KBM-7 (cell line): ENCODE data around the gene ABL1.

Source experiments
- DNase-seq: peaks from one replicate; pipeline ENCODE4 v3.0.0-alpha.2; 2015
- in situ Hi-C: fragments of 300-500 bp; cut with MboI; formaldehyde crosslinking; loops from 2 replicates; pipeline ENCODE4 v1.14.3; 2020; ENCODE audit warnings: low sequenced_read_pairs, low pct_unique_long_range_greater_than_20kb, mixed read lengths

Gene ABL1

GRCh38 chr9:130897105-130897751 is 62.2 kb downstream of the ABL1 start:
- in situ Hi-C loops: no loop called here
- DNase-seq: no peak

- no peak for DNase-seq
- in situ Hi-C loops: no loop called here
Observed at GRCh38 chr9:130897848-130898551, 62.9 kb downstream of the ABL1 start.

- DNase-seq: no peak
- in situ Hi-C loops: no loop called here
Observed at GRCh38 chr9:130898552-130898852, 63.4 kb downstream of the ABL1 start.

- DNase-seq: no peak
- in situ Hi-C loops: no loop called here
Observed at GRCh38 chr9:130899051-130899748, 64.1 kb downstream of the ABL1 start.

GRCh38 chr9:130900701-130901497 is 65.8 kb downstream of the ABL1 start:
- DNase-seq: no peak
- in situ Hi-C loops: no loop called here

GRCh38 chr9:130901498-130902203 is 66.6 kb downstream of the ABL1 start:
- no peak for DNase-seq
- in situ Hi-C loops: no loop called here

- DNase-seq: no peak
- in situ Hi-C loops: no loop called here
Observed at GRCh38 chr9:130902204-130903185, 67.4 kb downstream of the ABL1 start.

- no peak for DNase-seq
- in situ Hi-C loops: no loop called here
Observed at GRCh38 chr9:130903194-130904069, 68.4 kb downstream of the ABL1 start.

- no peak for DNase-seq
- in situ Hi-C loops: no loop called here
Observed at GRCh38 chr9:130904070-130905044, 69.3 kb downstream of the ABL1 start.

GRCh38 chr9:130905125-130905901 is 70.3 kb downstream of the ABL1 start:
- in situ Hi-C loops: no loop called here
- DNase-seq: no peak

GRCh38 chr9:130905902-130906734 is 71.1 kb downstream of the ABL1 start:
- DNase-seq: no peak
- in situ Hi-C loops: no loop called here

GRCh38 chr9:130906735-130907416 is 71.8 kb downstream of the ABL1 start:
- in situ Hi-C loops: no loop called here
- no peak for DNase-seq

GRCh38 chr9:130908146-130908877 is 73.3 kb downstream of the ABL1 start:
- in situ Hi-C loops: no loop called here
- DNase-seq: no peak
